AG10803 (cell line): Measurements from ENCODE around the gene TNRC18.

Source experiments
- DNase-seq: peaks from one replicate; pipeline ENCODE4 v3.0.0; 2010; ENCODE audit warnings: low read depth
- H3K4me3 ChIP-seq: 2 replicates; pipeline ENCODE4 v1.5.1; 2011; ENCODE audit warnings: mild to moderate bottlenecking, low read length, control low read depth
- TF ChIP-seq, protein P1 (sequence below): conservative IDR thresholded peaks from 2 replicates; pipeline ENCODE4 v1.5.1; 2011; ENCODE audit warnings: mild to moderate bottlenecking, low read length, control low read depth, inconsistent platforms

TNRC18 gene

DNA sequence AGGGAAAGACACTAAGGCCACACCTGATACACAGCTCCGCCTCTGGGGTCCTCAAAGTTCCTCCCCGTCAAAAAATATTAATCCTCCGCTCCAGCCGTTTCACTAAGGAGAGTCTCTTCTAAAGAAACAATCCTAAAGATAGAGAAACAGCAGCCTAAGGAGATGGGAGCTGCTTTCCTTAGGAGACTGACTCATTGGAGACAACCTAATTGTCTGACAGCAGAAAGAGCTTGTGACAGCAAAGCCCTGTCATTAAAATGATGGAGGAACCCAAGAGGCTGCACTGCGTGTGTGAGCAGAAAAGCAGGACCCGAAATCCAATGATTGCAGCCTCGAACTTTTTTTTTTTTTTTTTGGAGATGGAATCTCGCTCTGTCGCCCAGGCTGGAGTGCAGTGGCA is 44.0 kb upstream of the TNRC18 start:
- DNase-seq, result no peak
- TF ChIP-seq, protein P1, sequence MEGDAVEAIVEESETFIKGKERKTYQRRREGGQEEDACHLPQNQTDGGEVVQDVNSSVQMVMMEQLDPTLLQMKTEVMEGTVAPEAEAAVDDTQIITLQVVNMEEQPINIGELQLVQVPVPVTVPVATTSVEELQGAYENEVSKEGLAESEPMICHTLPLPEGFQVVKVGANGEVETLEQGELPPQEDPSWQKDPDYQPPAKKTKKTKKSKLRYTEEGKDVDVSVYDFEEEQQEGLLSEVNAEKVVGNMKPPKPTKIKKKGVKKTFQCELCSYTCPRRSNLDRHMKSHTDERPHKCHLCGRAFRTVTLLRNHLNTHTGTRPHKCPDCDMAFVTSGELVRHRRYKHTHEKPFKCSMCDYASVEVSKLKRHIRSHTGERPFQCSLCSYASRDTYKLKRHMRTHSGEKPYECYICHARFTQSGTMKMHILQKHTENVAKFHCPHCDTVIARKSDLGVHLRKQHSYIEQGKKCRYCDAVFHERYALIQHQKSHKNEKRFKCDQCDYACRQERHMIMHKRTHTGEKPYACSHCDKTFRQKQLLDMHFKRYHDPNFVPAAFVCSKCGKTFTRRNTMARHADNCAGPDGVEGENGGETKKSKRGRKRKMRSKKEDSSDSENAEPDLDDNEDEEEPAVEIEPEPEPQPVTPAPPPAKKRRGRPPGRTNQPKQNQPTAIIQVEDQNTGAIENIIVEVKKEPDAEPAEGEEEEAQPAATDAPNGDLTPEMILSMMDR, result no peak
- H3K4me3 ChIP-seq, result no peak overlapping the region

DNA sequence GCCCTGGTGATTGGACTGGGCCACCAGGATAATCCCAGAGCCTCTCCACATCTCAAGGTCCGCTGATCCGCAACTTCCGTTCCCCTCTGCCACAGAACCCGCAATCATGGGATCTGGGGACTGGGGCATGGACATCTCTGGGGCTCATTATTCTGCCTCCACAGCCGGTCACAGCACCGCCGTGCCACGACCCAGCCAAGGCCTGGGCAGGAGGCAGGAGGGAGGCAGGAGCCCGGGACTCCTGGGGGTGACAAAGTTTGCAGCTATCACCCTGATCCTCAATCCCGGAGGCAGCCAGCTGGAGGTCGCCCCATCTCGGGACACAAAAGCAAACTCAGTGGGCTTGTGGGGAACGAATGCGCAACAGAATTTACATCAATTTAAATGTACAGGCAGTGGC is 42.9 kb upstream of the TNRC18 start:
- TF ChIP-seq, protein P1, result no peak
- DNase-seq, result no peak

DNA sequence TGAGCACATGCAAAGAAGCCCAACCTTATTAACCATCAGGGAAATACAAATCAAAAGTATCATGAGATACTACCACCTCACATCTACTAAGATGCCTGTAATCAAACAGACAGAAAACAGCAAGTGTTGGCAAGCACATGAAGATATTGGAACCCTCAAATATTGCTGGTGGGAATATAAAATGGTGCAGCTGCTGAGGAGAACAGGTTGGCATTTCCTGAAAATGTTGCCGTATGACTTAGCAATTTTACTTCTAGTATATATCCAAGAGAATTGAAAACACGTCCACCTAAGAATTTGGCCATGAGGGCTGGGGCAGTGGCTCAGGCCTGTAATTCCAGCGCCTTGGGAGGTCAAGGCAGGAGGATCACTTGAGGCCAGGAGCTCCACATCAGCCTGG is 39.4 kb upstream of the TNRC18 start:
- no peak for DNase-seq
- H3K4me3 ChIP-seq, result no peak overlapping the region
- TF ChIP-seq, protein P1, result no peak

More for the DNA sequence above, 42.9 kb upstream of the TNRC18 start:
- no peak overlapping the region for H3K4me3 ChIP-seq

DNA sequence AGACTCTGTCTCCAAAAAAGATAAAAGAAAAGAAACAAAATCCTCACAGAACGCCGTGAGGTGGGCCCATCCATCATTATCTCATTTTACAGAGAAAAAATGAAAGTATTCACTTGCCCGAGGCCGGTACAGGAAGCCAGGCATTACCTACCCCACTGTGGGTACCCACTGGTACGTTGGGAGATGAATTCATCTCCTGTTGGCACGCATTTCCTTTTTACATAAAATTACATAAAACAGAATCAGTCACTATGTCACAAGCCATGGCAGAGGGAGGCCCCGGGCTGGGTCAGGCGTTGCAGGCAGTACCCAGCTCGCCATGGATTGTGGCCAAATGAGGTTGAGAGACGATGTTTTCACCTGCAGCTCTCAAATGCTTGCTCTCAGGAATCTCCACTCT is 38.6 kb upstream of the TNRC18 start:
- DNase-seq, result no peak
- TF ChIP-seq, protein P1, result no peak
- no peak overlapping the region for H3K4me3 ChIP-seq

DNA sequence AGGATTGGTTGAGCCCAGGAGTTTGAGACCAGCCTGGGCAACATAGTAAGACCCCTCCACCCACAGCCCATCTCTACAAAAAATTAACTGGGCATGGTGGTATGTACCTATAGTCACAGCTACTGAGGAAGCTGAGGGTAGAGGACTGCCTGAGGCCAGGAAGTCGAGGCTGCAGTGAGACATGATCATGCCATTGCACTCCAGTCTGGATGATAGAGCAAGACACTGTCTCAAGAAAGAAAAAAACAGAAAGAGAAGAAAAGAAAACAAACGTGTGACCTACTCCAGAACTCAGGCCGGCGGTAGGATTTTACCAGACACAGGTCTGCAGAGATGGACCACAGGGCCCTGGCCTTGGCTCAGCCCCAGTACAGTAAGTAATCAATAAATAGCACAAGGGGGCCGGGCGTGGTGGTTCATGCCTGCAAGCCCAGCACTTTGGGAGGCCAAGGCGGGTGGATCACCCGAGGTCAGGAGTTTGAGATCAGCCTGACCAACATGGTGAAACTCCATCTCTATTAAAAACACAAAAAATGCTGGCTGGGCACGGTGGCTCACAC is 35.4 kb upstream of the TNRC18 start:
- H3K4me3 ChIP-seq, result no peak overlapping the region
- DNase-seq, result no peak
- TF ChIP-seq, protein P1, result no peak

DNA sequence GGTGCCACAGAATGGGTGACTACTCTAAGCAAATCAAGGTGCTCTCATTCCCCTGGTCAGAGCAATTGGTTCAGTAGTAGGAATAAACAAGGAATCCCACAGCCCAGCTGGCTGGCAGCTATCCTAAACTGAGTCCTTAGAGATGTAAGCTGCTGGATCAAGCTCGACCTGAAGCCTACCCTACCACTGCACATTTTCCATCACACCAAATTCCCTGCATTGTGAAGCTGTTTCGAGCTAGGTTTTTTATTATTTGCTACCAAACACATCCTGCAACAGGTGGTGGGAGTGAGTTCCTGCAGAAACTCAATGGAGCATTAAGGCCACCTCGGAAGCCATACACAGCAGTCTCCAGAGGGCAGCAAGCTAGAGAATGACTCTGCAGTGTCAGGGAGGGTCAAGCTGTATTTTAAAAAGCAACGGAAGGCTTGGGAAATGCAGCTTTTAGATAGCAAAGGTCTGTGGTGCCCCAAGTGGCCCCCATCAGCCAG is 33.7 kb upstream of the TNRC18 start:
- no peak overlapping the region for H3K4me3 ChIP-seq
- TF ChIP-seq, protein P1, result 0 out of 2 replicates have a peak, but pooled peaks have one; percentile 0
- no peak for DNase-seq

DNA sequence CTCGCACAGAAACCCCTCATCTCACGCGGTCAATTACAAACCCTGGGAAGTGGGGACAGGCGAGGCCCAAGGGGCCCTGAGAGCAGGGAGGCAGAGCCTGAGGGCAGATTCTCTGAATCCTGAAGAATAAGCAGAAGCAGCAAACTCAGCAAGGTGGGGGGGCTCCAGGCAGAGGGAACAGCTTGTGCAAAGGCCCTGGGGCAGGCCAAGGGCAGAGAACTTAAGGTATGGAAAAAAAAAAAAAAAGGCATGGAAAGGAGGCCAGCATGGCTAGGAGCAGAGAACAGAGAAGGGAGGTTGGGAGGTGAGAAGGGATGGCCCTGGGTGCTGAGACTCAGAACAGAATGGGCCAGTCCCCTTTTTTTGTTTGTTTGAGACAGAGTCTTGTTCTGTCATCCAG is 32.8 kb upstream of the TNRC18 start:
- DNase-seq, result no peak
- H3K4me3 ChIP-seq, result no peak overlapping the region
- TF ChIP-seq, protein P1, result no peak
